GM21528 (cell line): ENCODE measurements around the gene TXNDC9.
"Not testable (repeated sequence)": the region's sequence is repeated elsewhere in the genome, so short reads cannot be mapped to it uniquely, and the experiment has no call there.

ENCODE experiments used
- ATAC-seq: cut with Tn5 transposase; IDR thresholded peaks from one replicate; pipeline ENCODE4 v1.9.1; 2021; ENCODE audit warnings: mild to moderate bottlenecking, moderate library complexity; ENCODE audit not compliant: unreplicated experiment, low FRiP score

TXNDC9 gene

DNA sequence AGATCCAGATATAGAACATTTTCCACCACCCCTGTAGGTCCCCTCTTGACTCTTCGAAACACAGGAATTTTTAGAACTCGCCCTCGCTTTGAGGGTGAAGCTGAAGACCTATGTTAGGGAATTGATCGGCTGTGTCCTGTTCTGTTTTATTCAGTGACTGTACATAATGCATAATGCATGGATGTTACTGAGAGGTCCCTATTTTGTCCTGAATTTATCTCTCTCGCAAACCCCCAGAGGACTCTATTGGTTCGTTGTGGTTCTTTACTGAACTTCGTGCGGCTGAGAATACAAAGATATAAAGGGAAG lies 625 bp upstream of the TXNDC9 start:
- ATAC-seq = peak; percentile 11

DNA sequence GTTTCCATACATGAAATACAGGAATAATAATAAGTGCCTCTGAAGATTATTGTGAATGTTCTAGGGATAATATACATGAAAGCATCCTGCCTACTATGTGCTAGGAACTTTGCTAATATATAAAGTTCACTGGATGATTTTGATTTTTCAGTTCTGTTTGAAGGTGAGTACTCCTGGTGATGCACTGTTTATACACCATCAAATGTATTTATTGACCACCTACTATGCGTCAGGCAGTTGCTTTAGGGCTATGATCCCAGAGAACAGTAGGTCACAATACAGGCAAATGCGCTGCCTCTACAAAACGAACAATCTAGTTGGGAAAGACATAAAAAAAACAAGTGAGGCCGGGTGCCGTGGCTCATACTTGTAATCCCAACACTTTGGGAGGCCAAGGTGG lies 10.7 kb downstream of the TXNDC9 start:
- ATAC-seq = no peak

DNA sequence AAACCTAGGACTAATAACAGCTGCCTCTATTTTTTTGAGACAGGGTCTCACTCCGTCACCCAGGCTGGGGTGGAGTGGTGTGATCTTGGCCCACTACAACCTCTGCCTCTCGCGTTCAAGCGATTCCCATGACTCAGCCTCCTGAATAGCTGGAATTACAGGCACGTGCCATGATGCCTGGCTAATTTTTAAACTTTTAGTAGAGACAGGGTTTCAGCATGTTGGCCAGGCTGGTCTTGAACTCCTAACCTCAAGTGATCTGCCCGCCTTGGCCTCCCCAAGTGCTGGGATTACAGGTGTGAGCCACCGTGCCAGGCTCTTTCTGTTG lies 18.3 kb downstream of the TXNDC9 start:
- ATAC-seq = not testable (repeated sequence)

DNA sequence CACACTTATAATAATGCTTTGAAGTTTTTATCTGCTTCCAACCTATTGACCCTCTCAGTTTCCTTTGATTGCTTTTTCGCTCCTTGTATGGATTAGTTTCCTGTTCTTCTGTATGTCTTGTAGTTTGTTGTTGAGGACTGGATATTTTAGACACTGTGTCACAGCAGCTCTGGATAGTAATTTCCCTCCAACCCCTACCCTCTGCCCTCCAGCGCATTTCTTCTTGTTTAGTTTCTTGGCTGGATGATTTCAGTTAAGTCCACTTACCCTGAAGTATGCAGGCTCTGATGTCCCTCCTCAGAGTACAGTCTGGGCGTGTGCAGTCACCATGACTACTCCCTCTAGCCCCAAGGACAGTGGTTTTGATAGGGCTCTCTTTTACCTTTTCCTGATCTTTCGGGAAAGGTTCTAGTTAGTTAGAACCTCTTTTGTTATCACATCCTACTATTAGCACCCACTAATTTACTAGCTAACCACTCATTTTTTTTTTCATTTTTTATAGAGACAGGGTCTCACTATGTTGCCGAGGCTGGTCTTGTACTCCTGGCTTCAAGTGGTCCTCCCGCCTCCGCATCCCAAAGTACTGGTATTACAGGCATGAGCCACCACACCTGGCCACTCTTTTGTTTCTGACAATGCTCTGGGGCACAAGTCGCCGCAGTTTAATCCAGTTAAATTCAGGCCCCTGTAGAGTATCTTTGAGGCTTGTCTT lies 18.8 kb downstream of the TXNDC9 start:
- ATAC-seq = no peak

DNA sequence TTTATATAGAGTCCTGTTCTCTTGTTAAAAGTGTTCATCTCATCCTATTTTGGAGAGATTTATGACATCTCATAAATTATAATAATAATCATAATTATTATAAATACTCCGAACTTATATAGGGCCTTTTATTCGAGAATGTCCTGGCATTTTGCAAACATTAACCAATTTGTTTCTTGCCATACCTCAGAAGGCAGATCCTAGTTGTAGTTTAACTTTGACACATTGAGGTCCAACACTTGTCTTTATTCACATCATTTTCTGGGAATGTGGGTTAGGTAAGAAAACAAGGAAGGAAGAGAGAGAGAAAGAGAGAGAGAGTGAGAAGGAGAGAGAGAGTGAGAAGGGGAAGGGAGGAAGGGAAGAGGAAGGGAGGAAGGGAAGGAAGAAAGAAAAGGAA lies 35.0 kb downstream of the TXNDC9 start, which contains the start of gene LYG1:
Gene LYG1 (minus strand): TSS at position 101 of the 400 bp plus-strand sequence. CDS start 5,527 bp downstream, outside the sequence.
- not testable (repeated sequence) for ATAC-seq

DNA sequence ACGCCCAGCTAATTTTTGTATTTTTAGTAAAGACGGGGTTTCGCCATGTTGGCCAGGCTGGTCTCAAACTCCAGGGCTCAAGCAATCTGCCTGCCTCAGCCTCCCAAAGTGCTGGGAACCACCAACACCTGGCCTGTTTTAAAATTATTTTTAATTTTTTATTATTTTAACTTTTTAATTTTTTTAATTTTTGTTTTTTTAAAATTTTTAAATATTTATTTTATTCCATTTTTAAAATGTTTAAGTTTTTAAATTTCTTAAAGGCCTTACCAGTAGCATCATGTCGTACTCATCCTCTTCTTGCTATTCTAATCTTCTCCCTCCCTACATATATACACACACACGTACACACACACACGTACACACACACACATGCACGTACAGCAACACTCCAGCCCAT lies 36.6 kb downstream of the TXNDC9 start:
- no peak for ATAC-seq

DNA sequence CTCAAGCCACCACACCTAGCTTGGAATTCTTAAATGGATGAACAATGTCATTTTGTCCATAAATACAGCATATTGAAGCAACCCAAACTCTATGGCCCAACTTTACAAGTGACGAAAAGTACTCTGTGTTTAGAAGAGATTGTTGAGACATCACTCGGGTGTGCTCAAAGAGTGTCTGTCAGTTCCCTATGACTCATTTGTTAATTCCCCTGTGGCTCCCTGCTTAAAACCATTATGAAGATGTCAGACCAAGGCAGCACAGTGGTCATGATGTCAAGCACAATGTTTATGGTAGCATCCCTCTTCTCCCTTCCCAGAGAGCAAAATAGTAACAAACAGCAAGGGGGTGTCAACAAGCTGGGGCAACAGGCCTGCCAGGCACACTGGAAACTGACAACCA lies 38.1 kb downstream of the TXNDC9 start:
- ATAC-seq = no peak

DNA sequence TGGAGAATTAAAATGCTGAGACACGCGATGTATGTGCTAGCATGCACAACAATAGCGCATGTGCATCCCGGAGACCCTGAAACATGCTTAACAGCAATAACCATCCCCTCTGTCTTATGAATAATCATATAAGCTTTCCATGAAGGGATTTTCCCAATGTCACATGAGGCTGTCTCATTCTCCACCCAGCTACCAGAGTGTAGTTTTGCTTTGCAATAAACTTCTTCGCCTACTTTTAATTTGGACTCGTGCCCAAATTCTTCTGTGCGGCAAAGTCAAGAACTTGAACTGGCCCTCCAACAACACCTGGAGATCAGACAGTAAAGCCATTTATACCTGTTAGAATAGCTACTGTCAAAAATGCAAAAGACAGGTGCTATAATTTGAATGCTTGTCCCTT lies 50.6 kb downstream of the TXNDC9 start:
- ATAC-seq = no peak

DNA sequence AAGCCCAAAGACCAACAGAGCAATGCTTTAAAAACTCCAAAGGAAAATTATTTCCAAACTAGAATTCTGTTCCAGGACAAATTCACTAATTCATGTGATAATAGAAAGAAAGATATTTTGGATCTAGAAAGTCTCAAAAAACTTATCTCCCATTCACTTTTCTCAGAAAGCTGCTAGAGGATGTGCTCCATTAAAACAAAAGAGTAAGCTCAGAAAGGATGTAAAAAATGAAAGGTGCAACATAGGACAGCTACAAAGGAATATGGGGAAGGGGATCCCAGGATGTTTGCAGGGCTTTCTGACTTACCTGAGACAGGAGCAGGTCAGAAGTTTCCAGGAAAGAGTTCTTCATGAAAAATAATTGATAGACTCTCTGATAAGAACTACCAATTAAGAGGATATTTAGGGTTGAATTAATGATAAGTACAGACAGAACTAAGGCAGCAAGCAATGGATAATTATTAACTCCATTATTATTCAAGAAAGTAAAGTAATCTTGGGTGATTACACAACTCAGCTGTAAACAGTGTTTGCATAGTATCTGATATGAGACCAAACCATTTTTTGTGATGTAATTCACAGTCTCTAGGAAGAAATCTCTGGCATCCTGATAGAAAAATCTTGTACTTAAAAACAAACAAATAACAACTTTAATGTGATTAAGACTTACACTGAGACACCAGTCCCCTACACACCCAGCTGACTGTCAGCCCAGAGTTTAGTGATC lies 56.0 kb downstream of the TXNDC9 start:
- no peak for ATAC-seq

DNA sequence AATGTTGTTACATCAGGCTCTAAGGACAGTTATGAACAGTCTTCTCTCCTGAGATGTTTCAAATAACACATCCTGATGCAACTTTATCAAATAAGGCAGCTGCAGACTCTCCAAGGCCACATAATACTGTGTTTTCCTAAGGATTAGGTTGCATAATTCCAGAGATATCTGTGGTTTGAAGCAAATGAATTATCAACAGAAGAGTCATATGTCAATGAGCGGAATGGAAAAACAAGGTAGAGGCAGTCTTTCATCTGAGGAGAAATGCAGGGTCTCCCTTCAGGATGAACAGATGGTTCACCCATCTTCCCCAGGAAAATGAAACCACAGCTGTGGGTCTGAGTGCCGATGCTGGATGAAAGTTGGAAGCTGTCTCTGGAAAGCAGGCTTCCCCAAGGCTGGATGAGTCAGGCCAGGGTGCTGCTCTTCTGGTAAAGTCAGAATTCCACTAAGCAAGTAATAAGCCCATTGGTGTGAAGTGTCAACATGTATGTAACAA lies 57.3 kb downstream of the TXNDC9 start:
- ATAC-seq = no peak

DNA sequence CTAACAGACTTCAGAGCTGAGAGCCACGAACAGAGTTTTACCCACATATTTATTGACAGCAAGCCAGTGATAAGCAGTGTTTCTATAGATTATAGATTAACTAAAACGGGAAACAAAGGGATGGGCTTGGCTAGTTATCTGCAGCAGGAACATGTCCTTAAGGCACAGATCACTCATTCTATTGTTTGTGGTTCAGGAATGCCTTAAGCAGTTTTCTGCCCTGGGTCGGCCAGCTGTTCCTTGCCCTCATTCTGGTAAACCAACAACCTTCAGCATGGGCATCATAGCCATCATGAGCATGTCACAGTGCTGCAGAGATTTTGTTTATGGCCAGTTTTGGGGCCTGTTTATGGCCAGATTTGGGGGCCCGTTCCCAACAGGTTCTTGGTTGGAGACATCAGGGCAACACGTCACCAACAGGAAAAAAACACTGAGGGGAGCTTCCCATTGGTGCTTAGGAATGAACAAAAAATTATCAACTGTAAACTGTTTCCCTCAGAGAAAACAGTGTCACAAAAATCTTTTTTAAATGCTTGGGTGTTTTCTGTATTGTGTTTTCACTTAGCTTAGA lies 57.9 kb downstream of the TXNDC9 start:
- ATAC-seq = not testable (repeated sequence)

DNA sequence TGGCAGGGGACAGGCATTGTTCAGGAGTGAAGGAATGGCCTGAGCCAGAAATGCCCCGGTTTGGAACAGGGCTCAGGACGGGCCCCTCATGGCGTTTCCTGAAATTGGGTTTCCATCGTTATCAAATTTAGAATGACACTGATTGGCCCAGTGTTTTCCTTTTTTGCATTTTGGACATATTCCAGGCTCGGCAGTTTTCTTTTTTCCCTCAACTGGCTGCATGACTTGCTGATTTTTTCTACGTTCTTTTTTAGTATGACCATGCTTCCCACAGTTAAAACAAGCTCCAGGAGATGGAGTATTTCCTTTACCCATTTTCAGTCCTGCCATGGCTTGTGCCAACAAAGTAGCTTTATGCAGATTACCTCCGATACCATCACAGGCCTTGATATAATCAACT lies 60.3 kb downstream of the TXNDC9 start:
- no peak for ATAC-seq
